HG02571 (cell line): ENCODE results near the gene SLC6A4.
"Not testable (repeated sequence)": the region's sequence is repeated elsewhere in the genome, so short reads cannot be mapped to it uniquely, and the experiment has no call there.

Experiments used
- ATAC-seq: cut with Tn5 transposase; IDR thresholded peaks from one replicate; pipeline ENCODE4 v1.9.1; 2021; ENCODE audit warnings: mild to moderate bottlenecking, moderate library complexity; ENCODE audit not compliant: unreplicated experiment

The SLC6A4 gene

DNA sequence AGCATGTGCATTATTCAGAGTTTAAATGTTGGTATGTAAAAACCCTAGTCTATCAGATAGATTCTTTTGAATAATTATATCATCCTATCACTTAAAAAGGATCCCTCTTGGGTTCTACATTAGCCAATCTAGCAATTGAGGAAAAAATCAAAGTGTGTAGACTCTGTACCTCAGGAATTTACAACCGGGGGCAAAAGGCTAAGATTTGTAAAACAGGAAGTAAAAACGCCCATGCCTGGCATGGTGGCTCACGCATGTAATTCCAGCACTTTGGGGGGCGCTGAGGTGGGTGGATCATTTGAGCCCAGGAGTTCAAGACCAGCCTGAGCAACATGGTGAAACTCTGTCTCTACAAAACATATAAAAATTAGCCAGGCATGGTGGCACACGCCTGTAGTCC lies 58.6 kb downstream of the SLC6A4 start:
- ATAC-seq, result no peak

DNA sequence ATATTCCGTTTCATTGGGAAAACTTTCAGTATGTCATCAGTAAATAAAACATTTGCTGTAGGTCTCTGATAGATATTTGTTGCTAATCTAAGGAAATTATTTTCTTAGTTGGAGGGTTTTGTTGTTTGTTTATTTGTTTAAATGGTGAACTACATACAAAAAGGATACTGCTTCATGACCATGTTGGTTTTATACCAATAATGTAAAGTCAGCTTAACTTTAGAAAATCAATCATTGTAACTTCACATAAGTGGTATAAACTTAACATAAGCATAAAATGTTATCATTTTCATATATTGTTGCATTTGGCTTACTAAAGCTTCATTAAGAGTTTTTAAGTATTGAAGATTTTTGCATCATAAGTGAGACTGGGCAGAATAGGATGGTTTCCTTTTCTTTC lies 60.9 kb downstream of the SLC6A4 start:
- no peak for ATAC-seq

DNA sequence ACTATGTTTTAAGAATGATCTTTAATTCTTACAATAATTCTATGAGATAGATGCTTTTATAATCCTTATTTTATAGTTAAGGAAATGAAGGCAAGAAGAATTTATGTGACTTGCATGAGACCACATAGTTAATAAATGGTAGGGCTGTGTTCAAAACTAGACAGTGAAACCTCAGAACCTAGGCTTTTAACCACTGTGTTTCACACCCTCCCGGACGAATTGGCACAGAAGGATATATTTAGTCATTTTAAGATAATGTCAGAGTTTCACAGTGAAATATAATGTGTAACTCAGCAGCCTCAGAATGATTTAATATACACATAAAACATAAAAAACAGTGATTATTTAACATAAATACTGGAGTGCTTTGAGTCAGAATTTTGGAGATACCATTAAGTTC lies 61.8 kb downstream of the SLC6A4 start:
- no peak for ATAC-seq

DNA sequence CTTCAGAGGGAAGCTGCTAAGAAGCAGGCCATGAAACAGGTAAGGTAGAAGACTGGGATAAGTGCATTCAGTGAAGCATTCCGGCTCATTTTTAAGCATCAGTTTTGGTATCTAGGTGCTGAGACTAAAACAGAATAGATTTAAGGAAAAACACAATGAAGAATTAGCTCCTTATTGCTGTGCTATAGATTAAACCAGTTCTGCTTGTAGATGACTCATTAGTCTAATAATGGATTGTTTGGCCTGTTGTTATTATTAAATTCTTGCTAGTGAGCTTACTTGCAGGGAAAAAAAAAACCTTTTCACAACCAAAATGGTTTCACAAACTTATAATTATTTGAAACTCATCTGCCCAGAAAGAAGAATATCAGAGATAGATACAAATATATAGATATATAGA lies 62.9 kb downstream of the SLC6A4 start:
- ATAC-seq, result no peak

DNA sequence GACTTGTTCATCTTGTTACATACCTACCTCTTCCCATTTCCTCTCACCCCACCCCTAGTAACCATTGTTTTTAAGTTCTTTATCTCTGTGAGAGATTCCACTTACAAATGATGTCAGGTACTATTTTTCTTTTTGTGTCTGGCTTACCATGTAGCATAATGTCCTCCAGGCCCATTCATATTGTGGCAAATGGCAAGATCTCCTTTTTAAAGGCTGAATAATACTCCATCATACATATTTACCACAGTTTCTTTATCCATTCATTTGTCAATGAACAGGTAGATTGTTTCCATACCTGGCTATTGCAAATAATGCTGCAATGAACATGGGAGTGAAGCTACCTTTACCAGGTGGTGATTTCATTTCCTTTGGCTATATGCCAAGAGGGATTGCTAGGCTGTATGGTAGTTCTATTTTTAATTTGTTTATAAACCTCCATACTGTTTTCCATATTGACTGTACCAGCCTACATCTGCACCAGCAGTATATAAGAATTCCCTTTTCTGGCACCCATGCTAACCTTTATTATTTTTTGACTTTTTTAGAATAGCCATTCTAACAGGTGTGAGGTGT lies 65.0 kb downstream of the SLC6A4 start:
- no peak for ATAC-seq

DNA sequence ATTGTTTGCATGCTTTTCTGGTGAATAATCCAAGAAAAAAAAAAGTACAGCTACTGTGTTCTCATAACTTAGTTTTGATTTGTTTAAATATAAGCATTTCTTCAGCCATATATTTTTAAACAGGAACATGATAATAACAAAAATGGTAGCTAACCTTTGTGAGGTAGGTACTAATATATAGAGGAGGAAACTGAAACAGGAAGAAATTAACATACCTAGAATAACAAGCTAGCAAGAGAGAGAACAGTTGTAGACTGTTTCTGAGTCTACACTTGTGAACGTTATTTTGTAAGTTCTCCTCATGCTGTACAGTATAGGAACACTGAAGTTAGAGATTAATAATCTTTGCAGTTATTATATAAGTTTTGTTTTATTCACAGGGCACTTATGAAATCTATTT lies 69.5 kb downstream of the SLC6A4 start:
- no peak for ATAC-seq

DNA sequence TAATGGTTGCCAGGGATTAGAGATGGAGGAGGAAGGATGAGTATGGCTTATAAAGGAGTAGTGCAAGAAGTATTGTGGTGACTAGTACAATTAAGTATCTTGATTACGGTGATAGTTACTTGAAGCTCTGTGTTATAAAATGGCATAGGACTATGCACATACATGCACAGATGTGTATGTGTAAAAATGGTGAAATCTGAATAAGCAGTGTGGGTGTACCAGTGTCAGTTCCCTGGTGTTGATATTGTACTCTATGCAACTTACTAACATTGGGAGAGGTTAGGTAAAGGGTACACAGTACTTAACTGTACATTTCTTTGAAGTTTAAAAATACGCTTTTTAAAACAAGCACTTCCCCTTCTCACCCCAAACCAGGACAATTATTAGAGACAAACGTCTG lies 70.3 kb downstream of the SLC6A4 start:
- no peak for ATAC-seq

DNA sequence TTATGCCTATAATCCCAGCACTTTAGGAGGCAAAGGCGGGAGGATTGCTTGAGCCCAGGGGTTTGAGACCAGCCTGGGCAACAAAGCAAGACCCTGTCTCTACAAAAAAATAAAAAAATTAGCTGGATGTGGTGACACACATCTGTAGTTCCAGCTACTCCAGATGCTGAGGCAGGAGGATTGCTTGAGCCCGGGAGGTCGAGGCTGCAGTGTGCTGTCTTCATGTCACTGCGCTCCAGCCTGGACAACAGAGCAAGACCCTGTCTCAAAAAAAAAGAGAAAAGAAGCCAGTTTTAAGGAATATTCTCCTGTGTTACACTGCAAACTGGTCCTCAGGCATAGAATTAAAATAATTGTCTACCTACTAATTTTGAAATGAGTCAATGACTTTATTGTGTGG lies 71.0 kb downstream of the SLC6A4 start:
- ATAC-seq, result no peak

DNA sequence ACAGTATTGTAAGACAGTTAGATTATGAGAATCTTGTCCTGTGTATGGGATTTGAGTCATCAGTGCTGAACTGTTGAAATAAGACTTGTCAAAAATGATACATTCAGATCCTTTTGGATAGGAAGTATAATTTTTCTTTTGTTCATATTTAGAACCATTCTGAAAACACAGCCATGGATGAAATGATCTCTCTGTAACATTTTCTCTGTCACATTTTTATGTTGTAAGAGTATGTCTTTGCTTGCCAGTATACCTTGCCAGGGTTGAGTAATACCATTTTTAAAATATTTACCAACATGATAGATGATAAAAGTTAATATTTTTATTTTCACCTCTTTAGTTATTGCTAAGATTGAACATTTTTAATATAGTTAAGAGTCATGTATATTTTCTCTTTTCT lies 73.9 kb downstream of the SLC6A4 start:
- no peak for ATAC-seq

DNA sequence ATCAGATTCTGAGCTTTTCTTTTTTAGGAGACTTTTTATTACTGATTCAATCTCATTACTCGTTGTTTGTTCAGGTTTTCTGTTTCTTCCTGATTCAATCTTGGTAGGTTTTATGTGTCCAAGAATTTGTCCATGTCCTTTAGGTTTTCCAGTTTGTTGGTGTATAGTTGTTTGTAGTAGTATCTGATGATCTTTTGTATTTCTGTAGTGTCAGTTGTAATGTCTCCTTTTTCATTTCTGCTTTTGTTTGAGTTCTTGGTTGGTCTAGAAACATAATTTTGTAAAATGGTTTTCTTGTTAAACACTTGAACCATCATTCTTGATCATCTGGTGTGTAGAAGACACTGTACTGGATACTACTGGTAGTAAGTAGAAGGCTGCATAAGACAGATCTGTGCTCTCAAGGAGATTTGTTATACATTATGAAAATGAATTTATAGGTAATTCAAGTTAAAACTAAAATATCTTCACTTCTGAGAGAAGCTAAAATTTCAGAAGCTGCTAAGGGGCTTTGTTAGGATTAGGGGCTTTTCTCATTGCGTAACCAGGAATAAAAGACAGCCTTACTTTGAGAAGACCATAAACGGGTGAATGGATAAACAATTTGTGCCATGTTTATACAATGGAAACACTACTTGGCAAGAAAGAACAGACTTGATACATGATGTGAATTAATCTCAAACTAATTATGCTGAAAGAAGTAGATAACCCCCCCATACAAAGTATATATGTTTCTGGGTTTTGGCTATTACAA lies 74.9 kb downstream of the SLC6A4 start:
- no peak for ATAC-seq

DNA sequence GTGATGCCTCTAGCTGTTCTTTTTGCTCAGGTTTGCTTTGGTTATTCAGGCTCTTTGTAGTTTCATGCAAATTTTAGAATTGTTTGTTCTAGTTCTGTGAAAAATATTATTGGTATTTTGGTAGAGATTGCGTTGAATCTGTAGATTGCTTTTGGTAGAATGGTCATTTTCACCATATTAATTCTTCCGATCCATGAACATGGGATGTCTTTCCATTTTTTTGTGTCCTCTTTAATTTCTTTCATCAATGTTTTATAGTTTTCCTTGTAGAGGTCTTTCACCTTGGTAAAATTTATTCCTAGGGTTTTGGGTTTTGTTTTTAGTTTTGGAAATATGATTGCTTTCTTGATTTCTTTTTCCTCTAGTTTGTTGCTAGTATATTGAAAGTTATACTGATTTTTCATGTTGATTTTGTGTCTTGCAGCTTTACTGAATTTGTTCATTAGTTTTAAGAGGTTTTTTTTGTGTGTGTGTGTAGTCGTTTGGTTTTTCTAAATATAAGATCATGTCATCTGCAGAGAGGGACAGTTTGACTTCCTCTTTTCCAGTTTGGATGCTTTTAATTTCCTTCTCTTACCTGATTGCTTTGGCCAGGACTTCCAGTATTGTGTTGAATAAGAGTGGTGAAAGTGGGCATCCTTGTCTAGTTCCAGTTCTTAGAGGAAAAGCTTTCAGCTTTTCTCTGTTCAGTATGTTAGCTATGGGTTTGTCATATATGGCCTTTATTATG lies 76.4 kb downstream of the SLC6A4 start:
- no peak for ATAC-seq

DNA sequence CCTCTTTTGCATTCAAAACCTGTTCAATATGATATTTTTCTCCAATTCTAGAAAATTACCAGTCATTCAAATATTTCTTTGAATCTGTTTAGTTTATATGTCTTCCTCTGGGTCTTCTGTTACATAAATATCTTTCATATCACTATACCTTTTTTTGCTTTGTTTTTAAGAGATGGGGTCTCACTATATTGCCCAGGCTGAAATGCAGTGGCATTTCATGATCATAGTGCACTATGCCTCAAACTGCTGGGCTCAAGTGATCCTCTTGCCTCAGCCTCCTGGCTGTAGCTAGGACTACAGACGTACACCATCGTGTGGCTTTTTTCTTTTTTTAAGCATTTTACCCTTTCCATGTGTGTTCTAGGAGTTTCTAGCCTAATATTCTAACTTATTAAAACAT lies 80.1 kb downstream of the SLC6A4 start:
- ATAC-seq, result no peak

DNA sequence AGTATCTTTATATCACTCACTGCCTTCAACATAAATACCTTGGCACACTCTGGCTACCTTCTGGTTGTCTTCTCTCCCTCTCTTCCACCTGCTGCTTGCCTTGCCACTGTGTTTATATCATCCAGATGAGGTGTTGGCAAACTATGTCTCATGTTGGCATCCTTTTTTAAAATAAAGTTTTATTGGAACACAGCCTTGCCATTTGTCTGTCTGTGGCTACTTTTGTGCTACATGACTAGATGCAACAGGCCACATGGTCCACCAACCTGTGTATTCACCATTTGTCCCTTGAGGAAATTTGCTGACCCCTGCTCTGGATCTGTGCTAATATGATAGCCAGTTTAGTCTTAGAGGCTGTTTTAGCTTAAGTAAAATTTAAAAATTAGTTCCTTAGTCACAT lies 82.0 kb downstream of the SLC6A4 start:
- ATAC-seq, result no peak

DNA sequence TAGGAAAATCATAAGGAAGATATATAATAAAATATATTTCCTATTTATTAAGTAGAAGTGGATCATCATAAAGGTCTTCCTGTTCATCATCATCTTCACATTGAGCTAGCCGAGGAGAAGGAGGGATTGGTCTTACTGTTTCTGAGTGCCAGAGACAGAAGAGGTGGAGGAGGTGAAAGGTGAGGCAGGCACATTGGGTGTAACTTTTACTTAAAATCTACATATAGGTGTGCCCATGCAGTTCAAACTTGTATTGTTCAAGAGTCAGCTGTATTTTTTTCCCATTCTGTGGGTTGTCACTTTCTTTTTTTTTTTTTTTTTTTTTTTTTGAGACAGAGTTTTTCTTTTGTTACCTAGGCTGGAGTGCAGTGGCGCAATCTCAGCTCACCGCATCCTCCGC lies 84.0 kb downstream of the SLC6A4 start:
- ATAC-seq, result no peak

DNA sequence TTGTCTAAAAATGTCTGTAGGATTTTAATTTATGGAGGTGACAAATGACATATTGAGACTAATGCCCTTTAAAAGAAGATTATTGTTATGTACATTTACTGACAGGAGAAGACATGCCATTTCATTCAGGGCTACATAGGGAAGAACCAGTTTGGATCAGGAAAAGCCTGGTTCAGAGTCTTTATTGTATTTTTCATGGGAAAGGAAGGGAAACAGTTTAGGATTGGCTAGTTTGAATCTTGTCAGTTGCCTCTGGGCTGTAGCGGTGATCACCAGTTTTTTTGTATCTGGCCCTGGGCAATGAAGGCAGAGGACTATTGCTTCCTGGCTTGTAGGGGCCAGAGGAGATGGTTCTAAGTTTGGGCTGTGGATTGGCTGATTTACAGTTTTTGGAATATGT lies 87.1 kb downstream of the SLC6A4 start:
- no peak for ATAC-seq

DNA sequence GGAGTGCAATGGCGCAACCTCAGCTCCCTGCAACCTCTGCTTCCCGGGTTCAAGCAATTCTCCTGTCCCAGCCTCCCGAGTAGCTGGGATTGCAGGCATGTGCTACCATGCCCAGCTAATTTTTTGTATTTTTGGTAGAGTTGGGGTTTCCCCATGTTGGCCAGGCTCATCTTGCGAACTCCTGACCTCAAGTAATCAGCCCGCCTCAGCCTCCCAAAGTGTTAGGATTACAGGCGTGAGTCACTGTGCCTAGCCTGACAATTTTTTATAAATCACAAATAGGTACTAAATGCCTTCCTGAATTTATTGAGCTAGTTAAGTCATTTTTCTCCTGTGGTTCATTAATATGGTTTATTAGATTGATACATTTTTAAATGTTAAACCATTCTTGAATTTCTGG lies 87.6 kb downstream of the SLC6A4 start:
- ATAC-seq, result not testable (repeated sequence)
